RKO (cell line): ENCODE results near the gene NR2F6.

Source experiments
- DNase-seq: peaks from one replicate; pipeline ENCODE4 v3.0.0-alpha.2; 2016; ENCODE audit warnings: low spot score

NR2F6 gene

DNA sequence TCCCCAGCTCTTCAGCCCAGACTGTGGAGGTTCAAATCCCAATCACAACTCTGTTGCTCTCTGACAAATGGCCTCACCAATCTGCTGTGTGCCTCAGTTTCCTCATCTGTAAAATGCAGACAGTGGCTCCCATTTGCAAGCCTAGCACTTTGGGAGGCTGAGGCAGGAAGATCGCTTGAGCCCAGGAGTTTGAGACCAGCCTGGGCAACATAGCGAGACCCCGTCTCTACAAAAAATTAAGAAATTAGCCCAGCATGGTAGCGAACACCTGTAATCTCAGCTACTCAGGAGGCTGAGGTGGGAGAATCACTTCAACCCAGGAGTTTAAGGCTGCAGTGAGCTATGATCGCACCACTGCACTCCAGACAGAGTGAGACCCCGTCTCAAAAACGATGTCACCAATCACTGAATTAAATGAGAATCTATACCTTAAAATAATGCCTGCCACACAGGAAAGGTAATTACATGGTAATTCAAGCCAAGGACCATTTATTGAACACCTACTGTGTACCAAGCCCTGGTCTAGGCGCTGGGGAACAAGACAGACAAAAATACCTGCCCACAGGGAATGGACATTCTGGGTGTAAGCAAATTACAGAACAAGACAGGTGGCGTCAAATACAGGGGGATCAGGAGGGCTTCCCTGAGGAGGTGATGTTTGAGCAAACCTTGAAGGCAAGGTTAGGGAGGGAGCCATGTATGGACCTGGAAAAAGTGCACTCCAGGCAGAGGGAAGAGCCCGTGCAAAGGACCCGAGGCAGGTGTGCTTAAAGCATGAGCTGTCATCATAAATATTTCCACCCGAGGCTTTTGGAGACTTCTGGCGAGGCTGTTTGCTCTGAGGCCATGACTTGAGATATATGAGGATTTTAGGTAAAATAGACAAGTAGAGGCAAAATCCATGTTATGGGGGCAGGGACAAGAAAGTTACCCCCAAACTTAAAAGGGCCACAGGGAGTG lies 7.7 kb downstream of the NR2F6 start:
- no peak for DNase-seq

- no peak for DNase-seq
Observed at GRCh38 chr19:17236811-17237543, 8.7 kb downstream of the NR2F6 start.

DNA sequence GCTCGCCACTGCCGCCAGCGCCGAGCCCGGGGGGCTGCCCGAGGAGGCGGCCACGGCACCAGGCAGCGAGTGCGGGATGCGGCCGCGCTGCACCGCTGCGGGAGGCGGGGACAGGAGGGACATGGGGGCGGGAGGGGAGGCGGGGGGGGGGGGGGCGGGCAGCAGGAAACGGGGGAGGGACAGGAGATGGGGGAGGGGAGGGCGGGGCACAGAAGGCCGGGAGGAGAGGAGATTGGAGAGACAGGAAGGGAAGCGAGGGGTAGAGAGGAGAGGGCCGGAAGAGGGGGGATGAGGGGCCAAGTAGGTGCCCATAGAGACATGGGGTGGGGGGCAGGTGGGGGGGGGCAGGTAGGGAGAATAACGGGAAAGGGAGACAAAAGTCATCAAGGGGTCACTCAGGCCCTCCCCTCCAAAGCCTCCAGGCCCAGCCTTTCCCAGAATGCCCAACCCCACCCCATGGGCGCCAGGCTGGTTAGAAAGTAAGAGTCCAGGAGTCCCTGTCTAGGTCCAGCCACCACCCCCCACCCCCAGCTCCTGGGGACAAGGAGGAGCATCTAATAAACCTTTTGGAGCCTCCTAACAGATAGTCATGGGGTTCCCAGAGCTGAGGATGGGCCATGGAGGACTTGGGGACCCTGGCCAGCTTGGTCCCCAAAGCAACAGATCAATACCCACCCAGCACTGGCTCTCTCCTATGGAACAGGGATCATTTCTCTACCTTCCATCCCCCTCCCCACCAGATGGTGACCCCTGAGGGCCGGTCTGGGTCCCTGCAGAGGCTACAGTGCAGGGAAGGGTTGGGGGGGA lies 9.5 kb downstream of the NR2F6 start:
- peak; percentile 69 for DNase-seq

- DNase-seq, result peak; percentile 75
Observed at GRCh38 chr19:17235300-17235970, 10.3 kb downstream of the NR2F6 start.

GRCh38 chr19:17234911-17235299 lies 10.8 kb downstream of the NR2F6 start:
- peak; percentile 66 for DNase-seq

- no peak for DNase-seq
Observed at GRCh38 chr19:17232258-17232657, 13.5 kb downstream of the NR2F6 start.

DNA sequence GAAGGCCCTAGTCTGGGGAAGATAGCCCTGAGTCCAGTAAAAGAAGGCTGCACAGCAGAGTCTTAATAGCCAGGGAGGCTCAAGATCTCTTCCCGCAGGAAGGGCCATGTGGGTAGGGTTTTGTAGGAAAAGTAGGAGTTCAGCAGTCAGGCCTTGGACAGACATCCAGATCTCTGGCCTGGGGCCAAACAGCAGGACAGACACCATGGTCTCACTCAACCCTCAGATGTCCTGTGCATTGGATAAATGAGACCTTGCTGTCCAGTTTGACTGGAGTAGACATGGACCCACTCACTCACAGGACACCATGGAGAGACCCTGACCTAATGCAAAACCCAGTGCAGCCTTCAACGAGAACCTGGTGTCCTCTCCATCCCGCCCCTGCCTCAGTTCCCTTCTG lies 15.8 kb downstream of the NR2F6 start:
- DNase-seq, result no peak

DNA sequence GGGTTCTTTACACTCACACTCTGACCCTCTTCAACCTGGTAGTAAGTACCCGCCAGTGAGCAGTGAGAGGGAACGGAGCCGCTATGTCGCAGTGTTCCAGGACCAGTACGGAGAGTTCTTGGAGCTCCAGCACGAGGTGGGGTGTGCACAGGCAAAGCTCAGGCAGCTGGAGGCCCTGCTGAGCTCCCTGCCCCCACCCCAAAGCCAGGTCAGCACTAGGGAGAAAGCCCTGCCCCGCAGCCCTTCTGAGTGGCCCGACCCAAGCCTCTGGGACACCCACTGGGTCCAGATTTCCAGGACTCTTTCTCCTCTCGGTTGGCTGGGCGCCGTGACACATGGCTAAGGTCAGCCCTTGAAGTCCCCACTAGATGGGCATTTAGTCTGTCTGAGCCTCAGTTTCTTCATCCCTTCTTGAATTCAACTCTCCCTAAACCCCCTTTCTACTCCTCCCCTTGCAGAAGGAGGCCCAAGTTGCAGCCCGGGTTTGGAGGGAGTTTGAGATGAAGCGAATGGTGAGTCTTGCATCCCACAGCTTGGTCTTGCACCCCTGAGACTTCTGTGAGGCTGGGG lies 17.8 kb downstream of the NR2F6 start:
- no peak for DNase-seq

DNA sequence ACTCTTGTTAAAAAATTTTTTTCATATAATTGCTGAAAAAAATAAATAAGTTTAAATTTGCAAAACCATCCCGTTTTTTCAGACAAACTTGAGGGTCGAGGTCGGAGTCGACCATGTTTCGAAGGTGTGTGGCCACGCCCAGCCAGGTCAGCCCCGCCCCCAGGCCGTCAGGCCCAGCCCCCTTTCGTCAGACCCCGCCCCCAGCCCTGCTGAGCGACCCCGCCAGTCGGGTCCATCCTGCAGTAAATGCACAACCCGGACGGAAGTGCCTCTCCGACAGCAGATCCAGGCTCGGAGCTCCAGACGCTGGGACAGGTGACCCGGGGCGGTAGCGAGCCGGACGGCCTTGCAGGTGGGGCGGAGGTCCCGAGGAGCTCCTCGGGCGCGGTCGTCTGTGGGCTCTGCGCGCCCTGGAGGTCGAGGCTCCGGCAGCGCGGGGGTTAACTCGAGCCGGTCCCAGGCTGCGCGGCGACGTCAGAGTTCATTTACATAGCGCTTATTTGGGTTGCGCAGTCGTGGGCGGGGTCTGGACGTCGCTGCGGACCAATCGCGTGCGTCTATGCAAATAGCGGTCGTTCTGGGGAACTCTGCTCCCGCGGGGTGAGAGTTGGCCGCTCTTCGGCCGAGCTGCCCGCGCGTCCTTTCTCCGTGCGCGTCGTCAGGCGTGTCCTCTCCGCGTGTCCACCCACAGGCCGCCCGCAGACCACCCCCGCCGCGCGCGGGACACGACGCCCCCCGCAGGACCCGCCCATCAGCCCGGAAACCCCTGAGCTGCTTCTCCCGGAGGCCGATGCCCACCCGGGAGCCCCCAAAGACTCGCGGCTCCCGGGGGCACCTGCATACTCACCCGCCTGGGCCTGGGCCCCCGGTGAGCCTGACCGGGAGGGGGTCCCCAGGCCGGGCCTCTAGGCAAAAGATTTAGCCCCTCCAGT lies 19.5 kb downstream of the NR2F6 start, which contains the start of gene OCEL1:
Gene OCEL1, plus strand, starts transcription at position 225 of the 932 bp plus-strand sequence. Its CDS starts 22 bp downstream, at position 247.
- peak; percentile 98 for DNase-seq

- DNase-seq, result no peak
Observed at GRCh38 chr19:17225053-17225452, 20.7 kb downstream of the NR2F6 start.

- peak; percentile 61 for DNase-seq
Observed at GRCh38 chr19:17220207-17220758, 25.4 kb downstream of the NR2F6 start.

- no peak for DNase-seq
Observed at GRCh38 chr19:17219286-17219685, 26.4 kb downstream of the NR2F6 start.

DNA sequence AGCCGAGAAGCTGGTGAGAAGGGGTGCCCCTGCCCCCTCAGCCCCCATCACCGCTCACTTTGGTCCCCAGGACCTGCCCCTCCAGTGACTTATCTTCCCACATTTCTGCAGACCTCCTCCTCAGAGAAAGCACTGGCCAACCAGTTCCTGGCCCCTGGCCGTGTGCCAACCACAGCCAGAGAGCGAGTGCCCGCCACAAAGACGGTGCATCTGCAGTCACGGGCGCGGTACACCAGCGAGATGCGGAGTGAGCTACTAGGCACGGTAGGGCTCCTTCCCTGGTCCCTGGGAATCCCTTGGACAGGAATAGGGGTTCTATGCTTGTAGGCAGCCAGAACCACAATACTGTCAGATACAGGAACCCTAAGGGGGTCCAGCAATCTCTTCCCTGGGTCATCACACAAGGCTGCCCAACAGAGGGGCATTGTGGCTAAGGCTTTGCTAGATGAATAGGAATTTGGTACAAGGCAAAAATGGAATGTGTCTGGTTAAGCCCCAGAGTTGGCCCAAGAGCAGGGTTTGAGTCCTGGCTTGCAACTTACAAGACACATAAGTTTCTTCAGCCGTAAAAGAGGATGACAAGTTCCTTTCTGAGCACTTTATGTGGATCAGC lies 29.6 kb downstream of the NR2F6 start:
- no peak for DNase-seq

DNA sequence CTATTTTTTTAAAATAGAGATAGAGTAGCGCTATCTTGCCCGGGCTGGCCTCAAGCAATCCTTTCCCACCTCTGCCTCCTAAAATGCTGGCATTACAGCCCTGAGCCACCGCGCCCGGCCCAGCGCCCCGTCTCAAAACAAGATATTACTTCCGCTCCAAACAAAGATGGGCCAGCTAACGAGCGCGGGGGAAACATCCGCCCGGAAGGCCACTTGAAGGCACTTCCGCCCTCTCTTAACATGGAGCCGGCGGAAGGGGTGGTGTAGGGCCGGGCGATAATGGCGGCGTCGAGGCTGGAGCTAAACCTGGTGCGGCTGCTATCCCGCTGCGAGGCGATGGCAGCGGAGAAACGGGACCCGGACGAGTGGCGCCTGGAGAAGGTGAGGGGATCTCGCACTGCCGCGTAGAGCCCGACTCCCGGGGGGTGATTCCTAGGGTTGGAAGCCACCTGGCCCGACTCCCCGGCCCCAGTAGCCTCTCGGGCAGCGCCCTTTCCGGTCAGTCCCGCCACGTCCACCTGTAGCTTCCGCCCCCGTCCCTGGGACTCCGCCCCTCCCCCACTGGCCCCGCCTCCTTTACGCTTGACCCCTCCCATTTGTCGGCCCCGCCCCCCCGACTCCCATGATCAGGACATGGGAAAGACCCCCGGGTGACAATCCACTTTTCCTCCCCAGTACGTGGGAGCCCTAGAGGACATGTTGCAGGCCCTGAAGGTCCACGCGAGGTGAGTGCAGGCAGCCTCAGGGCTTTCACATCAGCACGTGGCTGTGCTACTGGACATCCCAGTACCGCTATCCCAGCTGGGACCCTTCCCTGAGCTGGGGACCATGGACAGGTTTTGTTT lies 30.4 kb downstream of the NR2F6 start, which contains the start of gene USE1:
Gene USE1, plus strand, starts transcription at position 231 of the 845 bp plus-strand sequence. Its CDS starts 49 bp downstream, at position 280.
- DNase-seq, result peak; percentile 94

- DNase-seq, result no peak
Observed at GRCh38 chr19:17214508-17215126, 31.1 kb downstream of the NR2F6 start.

- no peak for DNase-seq
Observed at GRCh38 chr19:17213334-17213733, 32.4 kb downstream of the NR2F6 start.

- DNase-seq, result no peak
Observed at GRCh38 chr19:17211547-17212446, 33.9 kb downstream of the NR2F6 start.
